ENCODE data around the gene TMIGD3.

The TMIGD3 gene

DNA sequence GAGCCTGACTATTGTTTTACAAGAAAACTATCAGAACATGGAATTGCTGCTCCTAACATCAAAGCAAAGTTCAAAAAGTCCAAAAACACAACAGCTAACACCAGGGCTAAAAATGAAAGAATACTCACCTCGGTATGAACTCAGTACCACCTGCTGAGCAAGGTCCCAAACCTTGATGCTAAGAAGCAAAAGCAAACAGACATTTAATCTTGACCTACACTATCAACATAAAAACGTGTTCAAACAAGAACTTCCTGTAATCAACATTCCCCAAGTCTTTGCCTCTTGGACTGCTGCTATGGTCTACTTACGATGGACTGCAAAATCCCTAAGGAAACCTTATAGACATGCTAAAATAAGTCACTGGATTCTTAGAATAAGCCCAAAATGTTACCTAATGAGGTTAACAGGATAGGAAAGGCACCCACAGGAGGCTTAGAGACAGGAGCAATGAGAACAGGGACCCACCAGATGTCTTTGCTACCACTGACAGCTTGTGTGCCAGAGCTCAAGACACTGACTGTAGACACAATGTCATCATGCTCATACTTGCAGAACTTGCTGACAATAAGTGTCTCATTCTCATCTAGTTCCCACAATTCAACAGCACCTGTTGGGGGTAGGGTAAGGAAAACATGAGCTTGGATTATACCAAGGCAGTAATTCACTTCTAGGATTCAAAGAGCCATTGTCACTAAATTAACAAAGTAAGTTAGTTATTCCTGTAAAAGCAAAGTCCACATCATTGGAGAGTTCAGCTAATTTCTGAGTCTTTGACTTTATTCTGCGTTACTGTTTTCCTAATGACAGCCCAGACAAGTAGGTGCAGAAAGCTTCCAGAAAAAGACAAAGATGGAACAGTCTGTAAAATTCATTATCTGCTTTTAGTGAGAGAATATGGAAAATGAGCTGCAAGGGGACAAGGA is 56.2 kb downstream of the TMIGD3 start:
- DNase-seq, result no peak

DNA sequence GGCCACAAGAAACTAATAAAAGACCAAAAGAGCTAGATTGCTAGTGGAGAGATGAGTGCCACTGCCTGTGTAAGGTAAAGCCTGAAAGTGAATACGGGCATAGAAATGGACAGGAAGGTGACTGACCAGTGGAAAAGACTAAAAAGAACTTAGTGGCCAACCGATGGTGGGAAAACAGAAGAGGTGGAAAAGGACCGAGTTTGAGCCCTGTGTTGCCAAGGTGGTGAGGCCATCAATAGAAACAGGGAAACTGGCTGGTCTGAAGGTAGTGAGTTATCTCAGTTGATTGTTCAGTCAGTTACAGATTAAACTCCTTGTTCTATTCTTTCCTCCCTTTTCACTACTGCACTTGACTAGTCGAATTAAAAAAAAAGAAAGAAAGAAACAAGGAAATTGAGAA is 56.9 kb downstream of the TMIGD3 start:
- no peak for DNase-seq

DNA sequence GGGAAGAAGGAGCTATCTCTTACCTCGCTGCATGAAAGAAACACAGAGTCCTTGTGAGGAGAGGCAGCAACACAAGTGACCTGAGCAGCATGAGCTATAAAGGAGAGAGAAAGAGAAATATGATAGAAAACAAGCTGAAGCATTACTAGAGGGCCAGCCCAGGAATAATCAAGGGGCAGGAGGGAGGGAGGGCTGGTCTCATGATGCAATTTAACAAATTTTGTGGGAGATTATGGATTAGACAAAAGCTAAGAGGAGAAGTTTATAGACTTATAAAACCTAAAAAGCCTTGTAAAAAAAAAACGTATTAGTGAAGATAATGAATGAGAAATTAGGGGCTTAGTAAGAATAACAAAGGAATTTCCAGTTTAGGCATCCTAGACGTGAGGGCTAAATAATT is 59.4 kb downstream of the TMIGD3 start:
- no peak for DNase-seq

DNA sequence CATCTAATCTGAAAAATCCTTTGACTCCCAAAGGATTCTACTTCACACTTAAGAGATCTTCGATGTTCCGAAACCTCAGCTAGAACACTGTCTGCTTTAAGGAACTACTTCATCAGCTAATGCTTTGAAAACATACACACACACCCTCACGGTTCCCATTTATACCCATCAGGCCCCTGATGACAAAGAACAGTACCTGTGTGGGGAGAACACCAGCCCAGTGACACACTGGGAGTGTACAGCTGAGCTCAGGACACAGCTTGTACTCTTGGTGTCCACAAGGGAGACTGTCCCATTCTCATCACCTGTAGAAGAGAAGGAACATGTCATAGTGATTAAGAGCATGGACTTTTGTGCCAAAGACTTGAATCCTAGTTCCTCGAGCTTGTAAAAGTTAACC is 61.0 kb downstream of the TMIGD3 start:
- DNase-seq, result no peak

DNA sequence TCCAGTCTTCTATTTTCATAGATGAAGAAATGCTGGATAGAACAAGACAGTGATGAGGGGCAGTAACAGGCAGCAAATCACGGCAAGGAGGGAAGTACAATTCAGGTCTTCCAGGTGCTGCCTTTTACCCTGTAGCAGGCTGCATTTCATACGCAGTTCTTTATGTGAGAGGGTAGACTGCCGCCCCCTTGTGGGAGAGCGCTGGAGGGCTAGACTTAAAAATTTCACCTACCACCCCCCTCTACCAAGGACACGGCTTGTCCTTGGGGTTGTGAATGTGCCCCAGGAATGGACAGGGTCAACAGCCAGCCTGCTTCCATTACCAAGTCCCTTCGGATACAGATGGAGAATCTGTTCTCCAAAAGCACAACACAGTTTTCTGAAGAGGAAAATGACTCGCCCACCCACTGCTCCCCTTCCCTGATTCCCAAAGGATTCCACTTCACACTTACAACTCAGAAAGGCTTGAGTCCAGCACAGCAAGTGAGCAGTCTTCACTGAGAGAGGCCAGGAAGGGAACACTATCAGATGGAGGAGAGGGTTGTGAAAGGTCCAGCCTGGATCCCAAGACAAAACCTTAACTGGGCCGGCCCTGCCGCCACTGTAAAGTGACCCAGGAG is 61.8 kb downstream of the TMIGD3 start:
- no peak for DNase-seq

DNA sequence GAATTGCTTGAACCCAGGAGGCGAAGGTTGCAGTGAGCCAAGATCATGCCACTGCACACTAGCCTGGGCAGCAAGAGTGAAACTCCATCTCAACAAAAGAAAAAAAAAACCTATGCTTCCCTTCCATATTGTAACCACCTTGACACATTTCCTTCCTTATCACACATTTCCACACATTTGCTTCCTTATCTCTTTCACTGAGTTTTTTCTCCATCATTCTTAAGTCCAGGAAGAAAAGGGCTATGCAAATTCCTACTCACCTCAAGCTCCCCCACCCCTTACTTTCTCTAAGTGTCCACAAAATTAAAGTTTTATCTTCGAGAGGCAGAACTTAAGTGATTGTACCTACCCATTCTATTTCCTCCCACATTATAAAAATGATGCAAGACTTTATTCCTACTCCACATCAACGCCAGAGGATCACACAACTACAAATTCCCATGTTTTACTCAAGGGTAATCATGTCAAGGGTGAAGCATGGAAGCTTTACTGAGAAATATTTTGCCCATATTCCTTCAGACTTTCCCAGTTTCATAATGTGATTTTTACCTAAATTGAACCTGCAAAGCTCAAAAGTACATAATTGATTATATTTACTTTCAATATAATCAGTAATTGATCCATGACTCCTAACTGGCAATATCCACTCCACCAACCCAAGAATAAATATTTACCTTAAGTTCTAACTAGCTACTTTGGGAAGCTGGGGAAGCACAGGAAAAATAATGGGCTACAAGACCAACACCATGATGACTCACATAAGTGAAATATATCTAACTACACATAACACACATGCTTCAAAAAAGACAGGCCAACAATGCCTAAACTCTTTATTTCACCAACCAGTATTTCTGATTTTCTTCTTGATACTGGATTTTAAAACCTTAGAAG is 63.7 kb downstream of the TMIGD3 start:
- no peak for DNase-seq

DNA sequence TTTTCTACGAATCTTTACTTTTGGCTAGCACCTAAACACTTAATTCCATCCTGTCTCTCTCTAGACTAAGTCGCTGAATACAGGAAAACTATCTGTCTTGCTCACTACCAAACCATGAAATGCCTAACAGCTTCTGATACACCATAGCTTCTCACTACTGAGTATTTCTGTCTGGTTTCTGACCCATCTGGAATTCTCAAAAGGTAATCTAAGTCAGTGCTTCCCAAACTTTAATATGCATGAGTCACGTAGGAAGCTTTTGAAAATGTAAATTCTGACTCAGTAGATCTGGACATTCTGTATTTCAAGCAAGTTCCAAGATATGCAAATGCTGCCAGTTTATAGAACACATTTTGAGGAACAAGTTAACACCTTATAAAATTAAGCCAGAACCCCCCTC is 66.7 kb downstream of the TMIGD3 start:
- DNase-seq, result no peak
